Measurements from ENCODE around the gene RPSA. TPM values are rescaled to one million over a fixed set of nuclear protein-coding genes. Genes with fewer than 3 reads are reported as not detected.

Gene RPSA
- total RNA-seq, 1 experiment from 2014 or later, result 2,455 TPM

DNA sequence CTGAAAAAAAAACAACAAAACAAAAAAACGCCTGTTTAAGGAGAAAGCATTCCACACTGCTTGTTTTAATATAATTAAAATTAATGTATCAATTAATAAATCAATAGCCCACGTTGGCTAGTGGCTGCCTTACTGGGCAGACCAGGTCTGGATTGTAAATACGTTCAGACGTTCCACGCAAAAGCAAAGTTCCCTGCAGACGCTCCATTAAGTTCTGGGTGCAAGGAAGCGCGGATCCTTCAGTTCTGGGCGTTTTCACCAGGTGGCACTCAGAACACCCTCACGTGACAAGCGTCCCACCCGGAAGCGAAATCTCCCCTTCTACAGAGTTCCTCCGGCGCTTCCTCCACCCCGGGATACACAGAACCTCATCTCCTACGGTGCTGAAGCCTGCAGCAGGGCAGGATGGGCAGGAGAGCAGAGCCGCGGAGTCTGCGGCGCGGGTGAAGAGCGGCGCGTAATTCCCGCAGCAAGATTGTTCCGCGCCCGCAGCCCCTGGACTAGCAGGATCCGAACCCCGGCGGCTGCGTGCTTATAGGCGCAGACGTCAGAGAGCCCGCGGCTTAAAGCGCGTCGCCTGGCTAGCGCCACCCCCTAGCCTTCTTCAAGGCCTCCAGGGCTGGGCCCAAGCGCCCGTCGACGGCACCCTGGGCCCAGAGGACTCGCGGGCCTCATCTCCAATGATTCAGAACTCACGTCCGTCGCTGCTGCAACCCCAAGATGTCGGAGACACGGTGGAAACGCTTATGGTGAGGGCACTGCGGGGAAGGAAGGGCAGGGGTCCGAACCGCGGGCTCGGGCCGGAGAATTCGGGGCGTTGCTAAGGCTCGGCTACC is 23.3 kb upstream of the RPSA start, which contains the start of gene SLC25A38 (continued):
- TF ChIP-seq ZNF138 (CRISPR knock-in tag; conservative IDR thresholded peaks at IDR 0.05) (no peak), NR3C1 (CRISPR knock-in tag; conservative IDR thresholded peaks at IDR 0.05; ENCODE audit: low read depth) (no peak), CREB1 (CRISPR knock-in tag; IDR thresholded peaks at IDR 0.05) (no peak), ZBTB21 (CRISPR knock-in tag; IDR thresholded peaks at IDR 0.05; ENCODE audit: borderline replicate concordance) (no peak), ZNF121 (CRISPR knock-in tag; IDR thresholded peaks at IDR 0.05) (no peak), CREM (CRISPR knock-in tag; IDR thresholded peaks at IDR 0.05) (peak; percentile 60; the same call in 1 of the 2 replicates), FOXP1 (CRISPR knock-in tag; IDR thresholded peaks at IDR 0.05; ENCODE audit: borderline replicate concordance) (peak; percentile 60; the same call in 1 of the 2 replicates), ZNF423 (CRISPR knock-in tag; IDR thresholded peaks at IDR 0.05) (no peak), NR2C2 (CRISPR knock-in tag; IDR thresholded peaks at IDR 0.05) (peak; percentile 67; the same call in 1 of the 2 replicates), TP53 (CRISPR knock-in tag; IDR thresholded peaks at IDR 0.05) (no peak), SP1 (CRISPR knock-in tag; conservative IDR thresholded peaks at IDR 0.05) (peak; percentile 47; the same call in 1 of the 2 replicates), MXD4 (CRISPR knock-in tag; IDR thresholded peaks at IDR 0.05; ENCODE audit: borderline replicate concordance) (no peak), ELF4 (CRISPR knock-in tag; IDR thresholded peaks at IDR 0.05; ENCODE audit: low read depth) (no peak), RORB (CRISPR knock-in tag; IDR thresholded peaks at IDR 0.05) (no peak), IRF2 (CRISPR knock-in tag; IDR thresholded peaks at IDR 0.05; ENCODE audit: borderline replicate concordance, low read depth) (no peak), ZNF219 (CRISPR knock-in tag; IDR thresholded peaks at IDR 0.05; ENCODE audit: borderline replicate concordance) (no peak), SMAD3 (CRISPR knock-in tag; IDR thresholded peaks at IDR 0.05; ENCODE audit: borderline replicate concordance) (no peak), KAT7 (CRISPR knock-in tag; IDR thresholded peaks at IDR 0.05; ENCODE audit: borderline replicate concordance) (no peak), HMGA2 (CRISPR knock-in tag; IDR thresholded peaks at IDR 0.05) (no peak), NR1H2 (CRISPR knock-in tag; IDR thresholded peaks at IDR 0.05) (no peak), CBFB (CRISPR knock-in tag; IDR thresholded peaks at IDR 0.05; ENCODE audit: low read depth) (no peak), OVOL2 (CRISPR knock-in tag; IDR thresholded peaks at IDR 0.05; ENCODE audit: borderline replicate concordance) (no peak), GRHL2 (CRISPR knock-in tag; IDR thresholded peaks at IDR 0.05; ENCODE audit: insufficient replicate concordance, severe bottlenecking) (no peak)
- TF ChIP-seq, protein P1, sequence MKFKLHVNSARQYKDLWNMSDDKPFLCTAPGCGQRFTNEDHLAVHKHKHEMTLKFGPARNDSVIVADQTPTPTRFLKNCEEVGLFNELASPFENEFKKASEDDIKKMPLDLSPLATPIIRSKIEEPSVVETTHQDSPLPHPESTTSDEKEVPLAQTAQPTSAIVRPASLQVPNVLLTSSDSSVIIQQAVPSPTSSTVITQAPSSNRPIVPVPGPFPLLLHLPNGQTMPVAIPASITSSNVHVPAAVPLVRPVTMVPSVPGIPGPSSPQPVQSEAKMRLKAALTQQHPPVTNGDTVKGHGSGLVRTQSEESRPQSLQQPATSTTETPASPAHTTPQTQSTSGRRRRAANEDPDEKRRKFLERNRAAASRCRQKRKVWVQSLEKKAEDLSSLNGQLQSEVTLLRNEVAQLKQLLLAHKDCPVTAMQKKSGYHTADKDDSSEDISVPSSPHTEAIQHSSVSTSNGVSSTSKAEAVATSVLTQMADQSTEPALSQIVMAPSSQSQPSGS (CRISPR knock-in tag; IDR thresholded peaks at IDR 0.05; ENCODE audit: borderline replicate concordance, low read depth), result 0 out of 2 replicates have a peak, but pooled peaks have one; percentile 32
- TF ChIP-seq, protein P2, sequence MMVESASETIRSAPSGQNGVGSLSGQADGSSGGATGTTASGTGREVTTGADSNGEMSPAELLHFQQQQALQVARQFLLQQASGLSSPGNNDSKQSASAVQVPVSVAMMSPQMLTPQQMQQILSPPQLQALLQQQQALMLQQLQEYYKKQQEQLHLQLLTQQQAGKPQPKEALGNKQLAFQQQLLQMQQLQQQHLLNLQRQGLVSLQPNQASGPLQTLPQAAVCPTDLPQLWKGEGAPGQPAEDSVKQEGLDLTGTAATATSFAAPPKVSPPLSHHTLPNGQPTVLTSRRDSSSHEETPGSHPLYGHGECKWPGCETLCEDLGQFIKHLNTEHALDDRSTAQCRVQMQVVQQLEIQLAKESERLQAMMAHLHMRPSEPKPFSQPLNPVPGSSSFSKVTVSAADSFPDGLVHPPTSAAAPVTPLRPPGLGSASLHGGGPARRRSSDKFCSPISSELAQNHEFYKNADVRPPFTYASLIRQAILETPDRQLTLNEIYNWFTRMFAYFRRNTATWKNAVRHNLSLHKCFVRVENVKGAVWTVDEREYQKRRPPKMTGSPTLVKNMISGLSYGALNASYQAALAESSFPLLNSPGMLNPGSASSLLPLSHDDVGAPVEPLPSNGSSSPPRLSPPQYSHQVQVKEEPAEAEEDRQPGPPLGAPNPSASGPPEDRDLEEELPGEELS (CRISPR knock-in tag; IDR thresholded peaks at IDR 0.05), result no peak
- TF ChIP-seq, protein P3, sequence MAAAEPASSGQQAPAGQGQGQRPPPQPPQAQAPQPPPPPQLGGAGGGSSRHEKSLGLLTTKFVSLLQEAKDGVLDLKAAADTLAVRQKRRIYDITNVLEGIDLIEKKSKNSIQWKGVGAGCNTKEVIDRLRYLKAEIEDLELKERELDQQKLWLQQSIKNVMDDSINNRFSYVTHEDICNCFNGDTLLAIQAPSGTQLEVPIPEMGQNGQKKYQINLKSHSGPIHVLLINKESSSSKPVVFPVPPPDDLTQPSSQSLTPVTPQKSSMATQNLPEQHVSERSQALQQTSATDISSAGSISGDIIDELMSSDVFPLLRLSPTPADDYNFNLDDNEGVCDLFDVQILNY (CRISPR knock-in tag; IDR thresholded peaks at IDR 0.05), result no peak
- TF ChIP-seq, protein P4, sequence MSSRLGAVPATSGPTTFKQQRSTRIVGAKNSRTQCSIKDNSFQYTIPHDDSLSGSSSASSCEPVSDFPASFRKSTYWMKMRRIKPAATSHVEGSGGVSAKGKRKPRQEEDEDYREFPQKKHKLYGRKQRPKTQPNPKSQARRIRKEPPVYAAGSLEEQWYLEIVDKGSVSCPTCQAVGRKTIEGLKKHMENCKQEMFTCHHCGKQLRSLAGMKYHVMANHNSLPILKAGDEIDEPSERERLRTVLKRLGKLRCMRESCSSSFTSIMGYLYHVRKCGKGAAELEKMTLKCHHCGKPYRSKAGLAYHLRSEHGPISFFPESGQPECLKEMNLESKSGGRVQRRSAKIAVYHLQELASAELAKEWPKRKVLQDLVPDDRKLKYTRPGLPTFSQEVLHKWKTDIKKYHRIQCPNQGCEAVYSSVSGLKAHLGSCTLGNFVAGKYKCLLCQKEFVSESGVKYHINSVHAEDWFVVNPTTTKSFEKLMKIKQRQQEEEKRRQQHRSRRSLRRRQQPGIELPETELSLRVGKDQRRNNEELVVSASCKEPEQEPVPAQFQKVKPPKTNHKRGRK (CRISPR knock-in tag; IDR thresholded peaks at IDR 0.05; ENCODE audit: borderline replicate concordance), result no peak
- TF ChIP-seq, protein P5, sequence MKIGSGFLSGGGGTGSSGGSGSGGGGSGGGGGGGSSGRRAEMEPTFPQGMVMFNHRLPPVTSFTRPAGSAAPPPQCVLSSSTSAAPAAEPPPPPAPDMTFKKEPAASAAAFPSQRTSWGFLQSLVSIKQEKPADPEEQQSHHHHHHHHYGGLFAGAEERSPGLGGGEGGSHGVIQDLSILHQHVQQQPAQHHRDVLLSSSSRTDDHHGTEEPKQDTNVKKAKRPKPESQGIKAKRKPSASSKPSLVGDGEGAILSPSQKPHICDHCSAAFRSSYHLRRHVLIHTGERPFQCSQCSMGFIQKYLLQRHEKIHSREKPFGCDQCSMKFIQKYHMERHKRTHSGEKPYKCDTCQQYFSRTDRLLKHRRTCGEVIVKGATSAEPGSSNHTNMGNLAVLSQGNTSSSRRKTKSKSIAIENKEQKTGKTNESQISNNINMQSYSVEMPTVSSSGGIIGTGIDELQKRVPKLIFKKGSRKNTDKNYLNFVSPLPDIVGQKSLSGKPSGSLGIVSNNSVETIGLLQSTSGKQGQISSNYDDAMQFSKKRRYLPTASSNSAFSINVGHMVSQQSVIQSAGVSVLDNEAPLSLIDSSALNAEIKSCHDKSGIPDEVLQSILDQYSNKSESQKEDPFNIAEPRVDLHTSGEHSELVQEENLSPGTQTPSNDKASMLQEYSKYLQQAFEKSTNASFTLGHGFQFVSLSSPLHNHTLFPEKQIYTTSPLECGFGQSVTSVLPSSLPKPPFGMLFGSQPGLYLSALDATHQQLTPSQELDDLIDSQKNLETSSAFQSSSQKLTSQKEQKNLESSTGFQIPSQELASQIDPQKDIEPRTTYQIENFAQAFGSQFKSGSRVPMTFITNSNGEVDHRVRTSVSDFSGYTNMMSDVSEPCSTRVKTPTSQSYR (CRISPR knock-in tag; IDR thresholded peaks at IDR 0.05), result no peak
- TF ChIP-seq, protein P6, sequence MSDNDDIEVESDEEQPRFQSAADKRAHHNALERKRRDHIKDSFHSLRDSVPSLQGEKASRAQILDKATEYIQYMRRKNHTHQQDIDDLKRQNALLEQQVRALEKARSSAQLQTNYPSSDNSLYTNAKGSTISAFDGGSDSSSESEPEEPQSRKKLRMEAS (CRISPR knock-in tag; IDR thresholded peaks at IDR 0.05), result no peak
- TF ChIP-seq, protein P7, sequence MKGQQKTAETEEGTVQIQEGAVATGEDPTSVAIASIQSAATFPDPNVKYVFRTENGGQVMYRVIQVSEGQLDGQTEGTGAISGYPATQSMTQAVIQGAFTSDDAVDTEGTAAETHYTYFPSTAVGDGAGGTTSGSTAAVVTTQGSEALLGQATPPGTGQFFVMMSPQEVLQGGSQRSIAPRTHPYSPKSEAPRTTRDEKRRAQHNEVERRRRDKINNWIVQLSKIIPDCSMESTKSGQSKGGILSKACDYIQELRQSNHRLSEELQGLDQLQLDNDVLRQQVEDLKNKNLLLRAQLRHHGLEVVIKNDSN (CRISPR knock-in tag; IDR thresholded peaks at IDR 0.05), result peak; percentile 98

Data from WTC11 (cell line).